Activated CD4-positive, alpha-beta T cell treated with anti-CD3 and anti-CD28 coated beads for 4 hours (primary cell): ENCODE measurements around the gene ABCA3.
"Not testable (repeated sequence)": the region's sequence is repeated elsewhere in the genome, so short reads cannot be mapped to it uniquely, and the experiment has no call there.

Experiments used
- DNase-seq, 2 donors: peaks; one replicate each; pipeline ENCODE4 v3.0.0-alpha.2; 2020

ABCA3 gene

GRCh38 chr16:2278956-2279800 lies 61.4 kb downstream of the ABCA3 start:
- DNase-seq, result no peak

GRCh38 chr16:2278272-2278608 lies 62.3 kb downstream of the ABCA3 start:
- DNase-seq, result no peak

DNA sequence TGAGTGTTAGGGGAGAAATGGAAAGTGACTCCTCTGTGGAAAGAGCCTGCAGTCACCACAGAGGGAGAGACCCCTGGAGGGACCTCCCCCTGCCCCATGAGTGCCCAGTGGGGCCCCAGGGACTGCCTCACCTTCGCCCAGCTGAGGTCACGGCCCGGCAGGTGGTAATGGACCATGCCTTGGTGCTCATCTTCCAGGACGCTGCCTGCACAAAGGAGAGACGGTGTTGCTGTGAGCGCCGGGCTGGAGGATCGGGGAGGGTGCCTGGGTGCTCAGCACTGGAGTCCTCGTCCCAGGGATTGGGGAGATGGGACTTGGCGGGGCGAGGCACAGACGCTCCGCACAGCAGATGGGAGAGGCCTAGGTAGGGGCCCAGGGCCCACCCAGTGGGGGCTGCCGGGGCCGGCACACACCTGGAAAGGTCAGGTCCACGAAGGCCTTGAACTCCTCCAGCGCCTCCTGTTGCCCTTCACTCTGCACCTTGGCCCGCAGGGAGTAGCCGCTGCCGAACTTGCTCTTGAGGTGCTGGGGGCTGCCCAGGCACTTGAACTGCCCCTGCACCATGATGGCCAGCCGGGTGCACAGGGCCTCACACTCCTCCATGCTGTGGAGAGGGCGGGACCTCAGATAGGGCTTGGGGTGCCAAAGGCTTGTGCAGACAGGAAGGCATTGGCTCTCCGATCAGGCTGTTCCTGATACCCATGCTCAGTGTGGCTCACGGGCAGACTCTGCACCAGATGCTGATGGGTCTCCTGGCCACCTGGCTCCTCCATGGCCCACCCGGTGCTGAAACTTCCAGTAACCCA lies 62.9 kb downstream of the ABCA3 start:
- no peak for DNase-seq

DNA sequence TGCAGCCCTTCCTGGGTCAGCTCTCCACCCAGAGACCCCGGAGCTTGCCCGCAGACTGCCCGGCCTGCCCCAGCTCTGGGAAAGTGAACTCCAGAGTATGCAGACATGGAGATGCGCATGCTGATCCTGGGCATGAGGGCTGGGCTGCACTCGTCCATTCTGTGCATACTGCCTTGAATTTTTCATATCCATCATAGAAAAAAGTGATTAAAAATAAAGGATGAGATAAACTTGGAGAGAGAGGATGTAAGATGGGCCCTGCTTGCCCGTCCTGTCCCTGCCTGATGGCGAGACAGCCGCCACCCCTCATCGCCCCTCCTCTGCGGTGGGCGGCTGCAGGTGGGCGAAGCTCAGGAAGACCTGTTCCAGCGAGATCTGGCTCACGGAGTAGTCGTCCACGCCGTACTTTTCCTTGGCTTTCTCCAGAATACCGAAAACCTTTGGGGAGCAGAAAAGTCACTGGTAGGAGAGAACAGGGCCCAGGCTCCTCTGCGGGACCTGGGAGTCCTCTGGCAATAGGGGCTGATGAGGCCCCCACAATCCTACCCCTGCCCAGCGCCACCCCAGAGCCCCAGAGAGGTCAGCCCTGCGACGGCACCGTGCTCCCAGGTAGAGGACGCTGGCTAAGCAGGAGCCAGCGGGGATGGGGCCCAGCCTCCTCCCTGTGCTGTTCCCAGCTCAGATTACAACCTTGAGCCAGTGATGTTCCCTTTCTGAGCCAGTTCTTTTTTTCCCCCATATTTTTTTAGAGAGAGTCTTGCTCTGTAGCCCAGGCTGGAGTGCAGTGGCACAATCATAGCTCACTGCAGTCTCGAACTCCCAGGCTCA lies 63.9 kb downstream of the ABCA3 start:
- no peak for DNase-seq

DNA sequence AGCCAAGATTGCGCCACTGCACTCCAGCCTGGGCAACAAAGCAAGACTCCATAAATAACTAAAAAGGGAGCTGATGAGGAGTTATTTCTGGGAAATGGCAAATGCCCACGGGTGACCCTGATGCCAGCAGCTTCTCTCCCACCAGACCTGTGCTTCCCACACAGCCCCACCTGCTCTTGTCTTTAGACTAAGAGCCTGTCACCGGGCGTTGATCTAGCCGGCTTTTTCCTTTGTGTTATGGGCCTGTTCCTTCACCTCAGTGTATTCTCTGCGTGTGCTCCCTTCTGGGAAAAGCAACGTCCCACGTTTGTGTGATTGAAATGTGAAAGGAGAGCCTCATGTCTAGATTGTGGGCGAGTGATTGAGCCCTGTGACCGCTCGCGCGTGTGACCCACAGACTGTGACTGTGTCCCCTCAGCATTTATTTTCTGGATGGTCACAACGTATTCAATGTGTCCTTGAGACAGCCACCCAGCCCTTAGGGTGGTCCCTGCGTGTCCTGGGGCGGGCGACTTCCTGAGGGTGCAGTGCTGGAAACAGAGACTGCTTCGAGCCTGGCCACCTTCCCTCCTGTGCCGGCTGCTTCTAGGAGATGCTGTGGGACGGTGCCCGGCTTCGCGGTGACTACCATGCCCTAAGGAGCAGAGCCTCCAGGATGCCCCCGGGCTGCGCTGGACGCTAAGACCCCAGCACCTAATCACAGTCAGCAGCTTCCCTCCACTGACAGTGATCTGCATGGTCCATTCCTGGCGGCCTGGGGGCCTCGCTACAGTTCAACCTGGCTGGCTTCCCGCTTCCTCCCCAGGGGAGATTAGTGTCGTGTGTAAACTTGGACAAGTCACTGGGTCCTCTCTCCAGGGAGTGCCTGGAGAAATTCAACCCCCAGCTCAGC lies 64.8 kb downstream of the ABCA3 start:
- DNase-seq, result no peak

DNA sequence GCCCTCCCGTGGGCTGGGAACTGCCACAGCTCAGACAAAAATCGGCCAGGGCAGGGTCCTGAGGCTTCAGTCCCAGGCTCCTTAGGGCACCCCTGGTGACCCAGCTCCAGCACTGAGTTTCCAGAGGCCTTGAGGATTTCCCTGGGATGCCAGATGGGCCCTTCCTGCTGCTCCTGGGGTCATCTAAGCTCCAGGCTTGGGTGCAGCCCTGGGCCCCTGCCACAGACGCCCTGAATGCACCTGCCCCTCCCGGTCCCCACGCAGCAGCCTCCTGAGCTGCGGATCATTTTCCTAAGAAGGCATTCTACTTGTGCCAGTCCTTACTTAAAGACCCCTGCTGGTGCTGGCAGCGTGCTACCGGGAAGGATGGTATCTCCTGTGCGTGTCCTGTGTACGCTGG lies 66.6 kb downstream of the ABCA3 start:
- DNase-seq, result no peak

DNA sequence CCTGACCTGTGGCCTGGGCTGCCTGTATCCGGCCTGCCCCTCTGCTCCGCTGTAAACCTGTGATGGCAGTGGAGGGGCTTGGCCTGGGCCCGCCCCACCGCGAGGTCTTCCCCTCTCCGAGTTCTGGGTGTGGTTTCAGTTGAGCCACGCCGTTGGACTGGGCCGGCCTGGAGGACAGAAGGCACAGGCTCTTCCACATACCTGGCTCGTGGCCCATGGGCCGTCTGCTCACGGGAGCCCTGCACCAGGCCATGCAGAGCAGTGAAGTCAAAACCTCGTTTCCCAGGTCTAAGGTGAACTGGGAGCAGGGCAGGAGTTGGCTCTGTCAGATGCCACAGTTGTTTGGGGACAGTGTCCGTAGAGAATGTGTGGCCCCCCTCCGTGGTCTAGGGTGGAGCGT lies 67.0 kb downstream of the ABCA3 start:
- DNase-seq, result no peak

DNA sequence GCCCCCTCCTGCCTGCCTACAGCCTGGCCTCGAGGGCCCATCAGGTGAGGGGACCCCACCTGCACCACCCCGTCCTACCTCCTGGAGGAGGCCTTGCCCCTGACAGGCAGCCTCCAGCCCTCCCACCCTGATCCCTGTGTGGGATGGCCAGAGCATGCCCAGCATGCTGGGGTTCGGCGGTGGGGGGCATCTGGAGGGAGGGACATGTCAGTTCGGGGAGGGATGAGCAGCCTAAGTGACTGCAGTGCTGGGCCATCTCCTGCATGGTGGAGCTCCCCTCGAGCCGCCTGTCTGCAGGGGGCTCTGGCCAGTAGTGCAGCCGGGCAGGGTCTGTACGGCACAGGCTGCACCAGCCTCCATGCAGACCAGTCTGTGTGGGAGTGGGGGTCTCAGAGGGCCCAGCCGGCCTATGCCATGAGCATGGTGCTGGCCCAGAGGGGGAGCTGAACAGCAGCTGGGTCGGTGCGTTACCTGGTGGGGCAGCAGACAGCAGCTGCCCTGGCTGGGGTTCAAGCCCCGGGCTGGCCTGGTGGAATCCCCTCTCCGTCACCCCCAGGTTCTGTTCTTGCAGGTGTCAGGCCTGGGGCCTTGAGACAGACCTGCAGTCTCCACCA lies 68.6 kb downstream of the ABCA3 start:
- DNase-seq, result no peak

- no peak for DNase-seq
These were observed 69.7 kb downstream of the ABCA3 start for GRCh38 chr16:2270588-2271470.

DNA sequence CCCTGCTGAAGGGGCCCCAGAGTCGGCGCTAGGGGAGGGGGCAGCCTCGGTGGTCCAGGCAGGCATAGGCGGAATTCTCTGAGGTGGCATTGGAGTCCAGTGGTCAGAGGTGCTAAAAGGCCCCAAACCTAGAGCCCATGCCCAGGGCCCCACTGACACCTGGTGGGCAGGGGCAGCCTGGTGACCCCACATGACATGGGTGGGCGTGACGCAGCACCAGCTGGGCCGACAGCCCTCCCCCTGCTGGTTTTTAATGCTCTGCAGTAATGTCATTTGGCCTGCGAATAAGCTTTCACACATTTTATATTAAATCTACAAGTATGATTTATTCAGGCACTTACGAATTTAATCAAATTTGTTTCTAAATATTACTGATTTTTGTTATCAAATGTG lies 70.5 kb downstream of the ABCA3 start:
- no peak for DNase-seq

DNA sequence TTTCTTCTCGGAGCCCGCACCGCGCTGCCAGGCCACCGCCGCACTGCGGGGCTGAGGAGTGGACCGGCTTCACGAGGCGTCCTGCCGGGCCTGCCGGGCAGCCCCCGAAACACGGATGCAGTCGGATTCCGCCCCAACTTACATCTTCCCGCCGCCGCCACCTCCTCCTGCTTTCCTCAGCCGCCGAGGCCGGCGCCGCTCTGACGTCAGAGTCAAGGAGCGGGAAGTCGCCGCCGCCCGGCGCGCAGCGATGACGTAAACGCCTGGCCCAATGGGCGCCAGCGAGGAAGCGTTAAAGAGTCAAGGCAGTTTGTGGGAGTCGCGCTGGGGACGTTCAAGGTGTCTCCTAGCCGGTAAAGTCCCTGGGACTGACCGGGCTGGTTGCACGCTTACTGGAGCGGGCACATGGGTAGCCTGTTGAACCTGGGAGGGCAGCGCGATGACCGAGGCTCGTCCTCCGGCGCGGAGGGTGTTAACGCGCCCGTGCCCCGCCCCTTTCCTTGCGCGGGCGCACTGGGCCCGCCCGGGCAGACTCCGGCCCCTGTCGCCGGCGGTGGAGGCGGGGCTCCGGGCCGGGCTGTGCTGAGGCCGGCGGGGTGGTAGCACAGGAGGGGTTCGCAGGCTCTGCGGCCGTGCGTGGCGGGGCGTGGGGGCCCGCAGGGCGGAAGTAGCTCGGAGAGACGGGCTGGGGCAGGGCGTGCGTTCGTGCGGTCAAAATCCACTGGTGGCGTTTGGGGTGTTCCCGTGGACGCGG lies 72.4 kb downstream of the ABCA3 start, which contains the start of gene RNPS1:
Gene RNPS1, minus strand, starts transcription at position 214 of the 754 bp plus-strand sequence. CDS start 3,483 bp downstream, outside the sequence.
- DNase-seq, result peak; percentile 94 to 96

DNA sequence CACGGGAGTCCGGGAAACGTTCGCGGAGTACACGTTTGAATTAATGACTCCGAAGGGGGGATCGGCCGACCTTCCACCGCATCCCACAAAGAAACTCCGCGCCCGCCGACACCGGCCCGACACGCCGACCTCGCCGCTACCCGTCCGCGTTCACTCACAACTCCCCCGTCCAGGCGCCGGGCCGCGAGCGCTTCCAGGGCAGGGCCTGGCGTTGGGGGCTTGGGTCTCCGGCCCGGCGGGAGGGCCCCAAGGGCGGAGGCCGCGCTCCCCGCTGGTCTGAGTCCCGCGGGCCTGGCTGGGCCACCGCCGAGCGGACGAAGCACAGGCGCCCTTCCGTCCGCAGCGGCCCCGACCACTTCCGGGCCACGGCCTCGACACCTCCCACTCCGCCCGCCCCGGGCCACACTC lies 73.0 kb downstream of the ABCA3 start:
- not testable (repeated sequence) for DNase-seq

- DNase-seq, result peak in 1 of 2 donors; percentile 19
These were observed 73.6 kb downstream of the ABCA3 start for GRCh38 chr16:2266887-2267286.

DNA sequence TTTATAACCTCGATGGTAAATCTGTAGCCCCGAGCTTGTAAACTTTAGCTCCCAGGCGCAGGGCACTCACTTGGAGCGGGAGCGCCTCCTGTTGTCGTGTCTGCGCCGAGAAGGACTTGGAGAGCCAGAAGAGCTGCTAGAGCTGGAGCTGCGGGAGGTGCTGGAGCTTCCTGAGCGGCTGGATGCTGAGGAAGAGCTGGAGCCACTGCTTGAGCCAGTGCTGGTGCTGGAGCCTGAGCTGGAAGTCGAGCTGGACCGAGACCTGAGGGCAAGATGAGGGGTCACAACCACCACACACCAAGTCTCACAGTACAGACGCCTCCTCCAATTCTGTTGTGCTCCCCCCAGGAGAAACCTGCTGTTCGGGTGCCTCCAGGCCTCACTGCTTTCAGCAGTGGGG lies 77.5 kb downstream of the ABCA3 start:
- DNase-seq, result not testable (repeated sequence)

DNA sequence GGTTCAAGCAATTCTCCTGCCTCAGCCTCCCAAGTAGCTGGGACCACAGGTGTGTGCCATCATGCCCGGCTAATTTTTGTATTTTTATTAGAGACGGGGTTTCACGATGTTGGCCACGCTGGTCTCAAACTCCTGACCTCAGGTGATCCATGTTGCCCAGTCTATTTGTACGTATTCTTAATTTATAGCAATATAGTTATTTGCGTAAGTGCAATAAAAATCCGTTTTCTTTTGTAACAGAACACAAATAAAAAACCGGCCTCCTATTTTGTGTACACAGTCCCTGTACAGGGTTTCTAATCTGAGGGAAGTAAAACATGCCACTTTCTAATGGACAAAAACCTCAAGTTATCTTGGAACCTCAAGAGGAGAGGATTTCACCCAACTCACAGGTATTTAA lies 80.3 kb downstream of the ABCA3 start:
- DNase-seq, result no peak

DNA sequence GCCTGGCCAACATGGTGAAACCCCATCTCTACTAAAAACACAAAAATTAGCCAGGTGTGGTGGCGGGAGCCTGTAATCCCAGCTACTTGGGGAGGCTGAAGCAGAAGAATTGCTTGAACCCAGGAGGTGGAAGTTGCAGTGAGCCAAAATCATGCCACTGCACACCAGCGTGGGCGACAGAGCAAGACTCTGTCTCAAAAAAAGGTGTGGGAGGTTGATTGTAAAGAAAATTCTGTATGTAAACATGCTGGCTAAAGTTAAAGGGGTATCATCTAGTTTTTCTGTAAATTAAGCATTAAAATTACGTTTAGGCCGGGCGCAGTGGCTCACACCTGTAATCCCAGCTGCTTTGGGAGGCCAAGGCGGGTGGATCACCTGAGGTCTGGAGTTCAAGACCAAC lies 82.0 kb downstream of the ABCA3 start:
- not testable (repeated sequence) for DNase-seq

- DNase-seq, result no peak
These were observed 82.8 kb downstream of the ABCA3 start for GRCh38 chr16:2257726-2258125.

- no peak for DNase-seq
These were observed 83.9 kb downstream of the ABCA3 start for GRCh38 chr16:2256531-2257140.

- no peak for DNase-seq
These were observed 87.2 kb downstream of the ABCA3 start for GRCh38 chr16:2253293-2253692.

GRCh38 chr16:2252806-2253148 lies 87.8 kb downstream of the ABCA3 start:
- no peak for DNase-seq
